Ureter (tissue), 1 donor: ENCODE data around the gene CEP170B. TPM values are rescaled to one million over a fixed set of nuclear protein-coding genes. Genes with fewer than 3 reads are reported as not detected.
"Not testable (repeated sequence)": the region's sequence is repeated elsewhere in the genome, so short reads cannot be mapped to it uniquely, and the experiment has no call there.

Source experiments
- DNase-seq: peaks from one replicate; pipeline ENCODE4 v3.0.0-alpha.2; 2020; ENCODE audit warnings: low spot score
- total RNA-seq: library from RNA; stranded (reverse); gene quantifications from one replicate; pipeline ENCODE4 v1.2.4, GENCODE V29; 2023
- donor health status: DM: yes; HTN: yes; CAD: no.

The CEP170B gene
- total RNA-seq, 1 donor from 2014 or later: 42.2 TPM

DNA sequence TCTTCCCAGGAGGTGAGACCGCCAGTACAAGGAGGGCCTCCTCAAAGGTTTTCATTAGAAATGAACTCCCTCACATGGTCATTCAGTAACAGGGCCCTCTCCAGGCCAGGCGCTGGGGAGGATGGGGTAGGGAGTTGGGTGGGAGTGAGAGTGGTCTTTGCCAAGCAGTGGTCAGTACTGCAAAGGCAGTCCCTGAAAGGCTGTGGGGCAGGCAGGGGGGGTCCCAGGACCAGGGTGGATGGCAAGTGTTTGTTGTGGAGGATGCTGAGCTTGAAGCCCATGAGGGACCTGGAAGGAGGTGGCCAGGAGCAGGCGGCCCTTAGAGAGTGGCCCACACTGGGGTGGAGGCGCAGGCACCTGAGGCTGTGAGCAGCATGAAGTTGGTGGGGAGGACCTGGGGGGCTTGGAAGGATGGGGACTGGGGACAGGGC, 26.1 kb downstream of the CEP170B start:
- no peak for DNase-seq

DNA sequence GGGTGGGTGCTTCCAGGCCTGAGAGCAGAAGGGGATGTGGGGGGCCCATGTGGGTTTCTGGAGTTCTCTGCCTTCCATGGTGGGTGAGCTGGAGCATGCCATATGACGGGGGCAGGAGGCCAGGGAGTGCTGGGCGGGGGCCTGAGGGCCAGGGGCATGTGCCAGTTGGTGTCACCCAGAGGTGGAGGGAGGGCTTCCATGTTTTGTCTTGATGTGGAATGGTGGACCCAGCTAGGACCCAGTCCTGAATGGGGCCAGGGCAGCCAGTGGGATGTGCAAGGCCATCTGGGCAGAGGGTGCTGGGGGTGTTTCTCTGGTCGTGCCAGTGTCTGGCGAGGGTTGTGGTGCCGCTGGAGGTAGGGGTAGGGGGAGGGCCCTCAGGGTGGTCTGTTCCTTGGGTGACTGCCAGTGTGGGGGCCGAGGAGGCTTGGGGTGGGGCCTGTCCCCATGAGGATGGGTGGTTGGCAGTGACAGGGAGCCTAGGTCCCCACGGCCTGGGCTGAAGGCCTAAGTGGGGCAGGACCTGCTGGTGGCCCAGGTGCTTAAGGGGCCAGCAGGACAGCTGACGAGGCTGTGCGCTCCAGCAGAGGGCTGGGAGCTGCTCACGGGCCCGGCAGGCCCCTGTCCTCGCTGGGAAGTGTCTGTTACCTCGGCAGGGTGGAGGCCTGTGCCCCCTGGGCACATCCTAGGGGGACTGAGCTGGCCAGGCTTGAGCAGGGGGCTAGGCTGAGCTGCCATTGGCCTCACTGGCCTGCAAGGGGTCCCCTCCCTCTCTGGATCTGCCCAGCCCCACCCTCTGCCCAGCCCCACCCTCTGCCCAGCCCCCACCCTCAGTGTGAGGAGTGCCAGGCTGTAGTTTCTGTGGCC, 26.8 kb downstream of the CEP170B start:
- no peak for DNase-seq

DNA sequence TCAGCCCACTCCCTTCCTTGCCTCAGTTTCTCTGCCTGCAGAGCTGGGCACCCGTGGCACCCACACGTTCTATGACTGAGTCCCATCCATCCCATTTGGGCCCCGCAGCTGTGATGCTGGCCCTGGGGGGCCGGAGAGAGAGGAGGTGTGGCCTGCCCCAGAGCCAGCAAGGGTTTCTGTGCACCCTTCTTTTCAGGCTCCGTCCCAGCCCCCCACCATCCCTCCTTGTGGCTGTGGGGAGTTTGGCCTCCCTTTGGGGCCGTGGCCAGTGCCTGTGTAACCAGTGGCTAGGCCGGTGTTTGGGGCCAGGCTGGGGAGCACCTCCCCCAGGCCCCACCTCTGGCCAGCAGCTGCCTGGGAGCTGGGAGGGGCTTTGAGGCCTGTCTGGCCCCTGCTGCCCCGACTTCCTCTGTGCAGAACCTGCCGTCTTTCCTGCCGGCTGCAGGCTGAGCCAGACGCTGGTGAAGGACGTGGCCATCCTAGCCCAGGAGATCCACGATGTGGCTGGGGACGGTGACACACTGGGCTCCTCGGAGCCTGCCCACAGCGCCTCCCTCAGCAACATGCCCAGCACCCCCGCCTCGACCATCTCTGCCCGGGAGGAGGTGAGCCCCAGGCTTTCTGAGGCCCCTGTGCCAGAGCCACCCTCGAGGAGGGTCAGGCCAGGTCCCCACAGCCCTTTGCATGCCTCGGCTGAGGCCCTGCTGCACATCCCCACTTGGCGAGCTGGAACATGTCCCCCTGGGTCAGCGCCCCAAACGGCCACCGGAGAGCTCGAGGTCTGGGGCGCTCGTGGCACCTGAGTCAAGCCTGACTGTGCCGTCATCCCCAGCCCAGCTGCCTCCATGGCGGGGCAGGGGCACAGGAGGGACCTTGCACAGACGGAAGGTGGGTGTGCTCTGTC, 27.7 kb downstream of the CEP170B start:
- DNase-seq: peak; percentile 34

DNA sequence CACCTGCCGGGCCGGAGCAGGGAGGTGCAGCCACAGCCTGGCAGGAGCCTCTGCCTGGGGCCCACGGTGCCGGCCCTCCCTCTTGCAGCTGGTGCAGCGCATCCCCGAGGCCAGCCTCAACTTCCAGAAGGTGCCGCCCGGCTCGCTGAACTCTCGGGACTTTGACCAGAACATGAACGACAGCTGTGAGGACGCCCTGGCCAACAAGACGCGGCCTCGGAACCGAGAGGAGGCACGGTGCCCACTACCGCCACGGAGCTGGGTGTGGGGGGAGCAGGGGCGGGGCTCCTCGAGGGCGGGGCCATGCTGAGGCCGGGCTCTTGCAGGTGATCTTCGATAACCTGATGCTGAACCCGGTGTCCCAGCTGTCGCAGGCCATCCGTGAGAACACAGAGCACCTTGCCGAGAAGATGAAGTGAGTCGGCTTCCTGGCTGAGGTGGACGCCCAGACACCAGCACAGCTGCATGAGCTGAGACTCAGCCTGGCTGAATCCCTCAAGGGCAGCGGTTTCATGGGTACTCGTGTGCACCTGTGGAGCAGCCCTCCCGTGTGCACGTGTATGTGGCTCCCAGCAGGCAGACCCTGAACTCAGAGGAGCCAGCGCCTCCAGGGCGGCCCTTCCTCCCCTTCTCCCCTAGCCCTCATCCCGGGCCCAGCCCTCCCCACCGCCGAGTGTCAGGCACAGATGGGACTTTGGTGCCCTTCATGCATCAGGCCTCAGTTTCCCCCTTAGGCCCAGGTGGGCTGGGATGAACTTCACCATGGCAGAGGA, 28.6 kb downstream of the CEP170B start:
- no peak for DNase-seq

DNA sequence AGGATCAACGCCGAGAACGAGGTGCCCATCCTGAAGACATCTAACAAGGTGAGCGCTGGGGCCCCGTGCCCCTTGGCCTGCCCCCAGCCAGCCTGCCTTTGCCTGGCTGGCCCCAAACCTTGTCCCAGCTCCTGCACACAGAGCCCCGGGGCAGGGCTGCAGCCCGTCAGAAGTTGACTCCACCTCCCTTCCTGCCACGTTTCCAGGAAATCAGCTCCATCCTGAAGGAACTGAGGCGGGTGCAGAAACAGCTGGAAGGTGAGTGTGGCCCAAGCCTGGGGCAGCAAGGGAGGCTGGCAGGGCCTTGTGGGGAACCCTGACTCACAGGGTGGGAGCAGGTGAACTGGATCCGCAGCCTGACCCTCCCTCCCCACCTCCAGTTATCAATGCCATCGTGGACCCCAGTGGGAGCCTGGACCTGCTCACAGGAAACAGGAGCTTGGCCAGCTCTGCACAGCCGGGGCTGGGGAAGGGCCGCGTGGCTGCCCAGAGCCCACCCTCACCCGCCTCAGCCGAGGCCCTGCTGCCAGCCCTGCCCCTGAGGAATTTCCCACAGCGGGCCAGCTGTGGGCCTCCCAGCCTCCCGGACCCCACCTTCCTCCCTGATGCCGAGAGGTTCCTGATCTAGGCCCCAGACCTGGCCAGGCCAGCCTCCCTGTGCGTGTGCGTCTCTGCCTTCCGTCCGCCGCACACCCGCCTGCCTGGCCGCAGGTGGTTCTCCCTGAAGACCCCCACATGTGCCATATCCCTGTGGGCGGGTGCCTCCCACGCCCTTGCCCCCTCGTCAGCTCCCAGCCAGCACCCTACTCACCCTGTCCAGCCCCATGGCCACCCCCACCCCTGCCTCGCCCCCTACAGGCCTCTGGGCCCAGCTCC, 29.5 kb downstream of the CEP170B start:
- no peak for DNase-seq

DNA sequence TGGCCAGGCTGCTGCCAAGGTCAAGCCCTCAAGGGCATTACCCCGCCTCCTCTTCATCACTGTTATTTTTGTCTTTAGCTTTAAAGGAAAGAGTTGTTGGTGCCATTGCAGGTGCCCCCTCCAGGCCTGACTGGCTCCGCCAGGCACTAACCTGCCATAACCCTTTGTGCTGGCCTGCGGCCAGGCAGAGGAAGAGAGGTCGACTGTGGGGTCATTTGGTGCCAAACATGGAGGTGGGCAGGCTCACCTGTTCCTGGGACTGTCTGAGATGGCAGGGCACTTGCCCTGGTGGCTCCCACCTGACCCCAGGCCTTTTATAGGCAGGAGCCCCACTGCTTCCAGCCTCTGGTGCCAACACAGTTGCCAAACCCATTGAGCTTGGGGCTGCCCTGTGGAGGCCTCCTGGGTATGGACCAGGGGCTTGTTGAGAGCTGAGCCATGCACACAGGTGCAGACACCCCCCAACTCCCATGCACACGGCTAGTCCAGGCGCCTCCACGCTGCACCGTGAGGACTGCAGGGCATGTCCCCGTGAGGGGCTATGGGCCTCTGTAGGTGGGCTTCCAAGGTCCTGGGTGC, 30.2 kb downstream of the CEP170B start:
- no peak for DNase-seq

DNA sequence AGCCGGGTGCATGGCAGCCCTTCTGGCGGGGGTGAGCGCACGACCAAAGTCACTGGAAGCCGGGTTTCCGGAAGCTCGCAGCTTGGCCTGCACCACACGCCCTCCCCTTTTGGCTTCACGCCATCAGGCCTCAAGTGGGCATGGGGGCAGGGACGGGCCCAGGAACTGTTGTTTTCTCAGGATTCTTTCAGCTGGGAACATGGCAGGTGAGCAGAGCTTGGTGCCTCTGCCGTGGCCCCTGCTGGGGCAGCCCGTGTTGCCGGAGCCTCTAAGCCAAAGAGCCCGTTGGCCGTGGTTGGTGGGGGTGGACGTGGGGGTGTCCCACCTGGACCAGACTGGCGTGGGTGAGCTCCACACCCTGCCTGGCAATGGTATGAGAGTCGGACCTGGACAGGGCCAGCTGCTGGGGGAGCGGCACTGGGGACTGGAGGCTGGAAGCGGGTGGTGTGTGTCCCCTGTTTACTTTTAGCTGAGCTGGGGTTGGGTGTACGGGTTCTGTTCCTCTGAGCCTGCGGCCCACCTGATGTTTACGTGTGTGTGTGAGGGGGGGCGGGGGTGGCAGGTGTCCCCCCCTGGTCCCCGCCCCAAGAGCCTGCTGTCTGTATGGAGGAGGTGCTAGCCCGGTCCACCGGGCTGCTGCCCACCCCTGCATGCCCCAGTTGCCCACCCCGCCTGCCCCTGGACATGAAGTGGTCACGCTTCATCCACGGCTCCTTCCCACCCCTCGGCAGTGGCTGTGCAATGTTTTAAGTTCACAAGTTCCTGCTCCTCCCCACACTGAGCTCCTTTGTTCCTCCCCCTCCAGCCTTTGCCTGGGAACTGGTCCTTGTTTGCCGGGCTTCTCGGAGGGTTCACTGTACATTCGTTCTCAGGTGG, 31.0 kb downstream of the CEP170B start:
- peak; percentile 67 for DNase-seq

DNA sequence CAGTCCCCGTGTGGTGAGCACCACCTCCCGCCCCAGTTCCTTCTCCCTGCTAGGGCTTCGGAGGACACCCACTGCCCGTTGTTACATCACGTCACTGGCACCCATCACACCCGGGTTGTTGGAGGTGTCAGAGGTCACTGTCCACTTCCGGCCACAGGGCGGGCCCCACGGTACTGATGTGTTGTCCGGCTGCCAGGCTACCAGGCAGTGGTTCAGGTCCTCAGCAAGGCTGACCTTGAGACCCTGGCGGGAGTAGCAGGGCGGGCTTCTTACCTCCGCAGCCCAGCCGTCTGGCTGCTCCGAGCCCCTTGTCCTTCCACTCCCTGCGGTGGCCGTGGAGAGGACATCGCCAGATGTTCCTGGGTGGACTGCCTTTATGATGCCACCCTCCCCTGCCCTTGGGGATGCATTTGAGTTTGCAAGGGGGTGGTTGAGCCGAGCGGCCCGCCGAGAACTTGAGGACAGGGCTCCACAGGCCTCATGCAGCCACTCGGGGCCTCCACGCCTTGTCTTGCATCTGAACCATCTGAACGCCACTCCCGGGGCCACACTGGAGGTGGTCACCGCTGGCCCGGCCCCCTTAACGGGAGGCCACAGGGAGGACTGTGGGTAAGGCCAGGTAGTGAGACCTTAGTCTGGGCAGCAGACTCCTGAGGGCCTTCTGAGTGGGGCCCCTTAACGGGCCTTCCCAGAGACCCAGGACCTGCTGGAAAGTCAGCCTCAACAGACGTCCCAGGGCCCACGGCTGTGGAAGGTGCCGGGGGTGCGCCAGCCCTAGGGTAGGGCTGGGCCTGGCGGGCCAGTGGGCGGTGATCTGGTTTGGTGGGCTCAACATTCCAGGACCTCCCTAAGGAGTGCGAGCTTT, 32.5 kb downstream of the CEP170B start:
- no peak for DNase-seq

DNA sequence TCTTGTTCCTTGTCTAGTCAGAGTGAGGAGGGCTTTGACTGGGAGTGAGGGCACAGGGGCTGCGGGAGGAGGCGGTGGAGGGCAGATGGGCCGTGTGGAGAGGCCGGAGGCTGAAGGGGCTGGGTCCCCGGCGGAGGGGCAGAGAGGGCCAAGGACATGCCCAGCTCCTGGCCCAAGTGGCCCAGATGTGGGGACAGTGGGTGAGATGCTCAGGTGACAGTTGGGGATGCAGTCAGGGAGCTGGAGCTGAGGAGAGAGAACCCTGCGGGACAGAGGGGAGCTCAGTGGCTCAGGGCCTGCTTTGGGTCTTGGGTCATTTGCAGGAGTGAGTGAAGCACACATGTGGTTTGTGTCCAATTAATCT, 33.1 kb downstream of the CEP170B start:
- DNase-seq: no peak

DNA sequence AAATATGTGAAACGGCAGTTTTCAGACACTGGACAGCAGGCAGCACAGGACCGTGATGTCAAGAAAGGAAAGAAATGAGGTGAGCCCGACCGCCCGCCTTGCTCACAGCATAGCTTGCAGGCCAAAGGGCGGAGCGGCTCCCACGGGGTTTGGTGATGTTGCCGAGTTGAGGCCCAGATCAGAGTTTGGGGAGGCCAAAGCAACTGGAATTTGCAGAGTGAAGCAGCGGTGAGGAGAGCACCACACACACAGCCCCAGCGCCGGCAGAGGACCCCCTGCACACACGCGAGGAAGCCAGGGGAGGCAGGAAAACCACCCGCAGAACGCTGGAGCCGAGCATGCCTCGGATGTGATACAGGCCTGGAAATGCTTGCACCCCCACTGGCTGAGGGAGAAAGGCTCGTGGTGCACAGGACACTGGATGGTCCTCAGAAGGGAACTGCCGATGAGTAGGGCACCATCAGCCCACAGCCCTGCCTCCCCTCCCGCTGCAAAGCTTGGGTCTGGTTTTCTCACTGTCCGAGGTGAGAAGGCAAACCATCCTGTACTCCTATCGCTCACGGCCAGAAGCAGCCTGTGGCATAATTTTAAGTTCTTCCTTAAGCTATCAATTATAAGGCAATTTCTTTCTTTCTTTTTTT, 33.9 kb downstream of the CEP170B start:
- no peak for DNase-seq

DNA sequence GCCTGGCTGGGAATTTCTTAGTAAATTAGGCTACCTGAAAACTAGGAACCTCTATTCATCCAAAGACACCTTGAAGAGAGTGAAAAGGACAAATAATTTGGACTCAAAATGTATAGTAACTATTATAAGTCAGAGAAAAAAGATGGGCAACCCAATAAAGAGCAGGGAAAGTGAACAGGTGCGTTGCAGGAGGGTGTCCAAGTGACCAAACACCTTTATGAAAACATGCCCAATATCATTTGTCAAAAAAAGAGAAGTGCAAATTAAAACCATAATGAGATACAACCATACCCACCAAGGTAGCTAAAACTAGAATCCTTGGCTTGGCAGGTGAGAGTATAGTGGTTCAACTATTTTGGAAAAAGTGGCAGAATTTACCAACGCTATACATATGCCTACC, 34.7 kb downstream of the CEP170B start:
- DNase-seq: no peak

DNA sequence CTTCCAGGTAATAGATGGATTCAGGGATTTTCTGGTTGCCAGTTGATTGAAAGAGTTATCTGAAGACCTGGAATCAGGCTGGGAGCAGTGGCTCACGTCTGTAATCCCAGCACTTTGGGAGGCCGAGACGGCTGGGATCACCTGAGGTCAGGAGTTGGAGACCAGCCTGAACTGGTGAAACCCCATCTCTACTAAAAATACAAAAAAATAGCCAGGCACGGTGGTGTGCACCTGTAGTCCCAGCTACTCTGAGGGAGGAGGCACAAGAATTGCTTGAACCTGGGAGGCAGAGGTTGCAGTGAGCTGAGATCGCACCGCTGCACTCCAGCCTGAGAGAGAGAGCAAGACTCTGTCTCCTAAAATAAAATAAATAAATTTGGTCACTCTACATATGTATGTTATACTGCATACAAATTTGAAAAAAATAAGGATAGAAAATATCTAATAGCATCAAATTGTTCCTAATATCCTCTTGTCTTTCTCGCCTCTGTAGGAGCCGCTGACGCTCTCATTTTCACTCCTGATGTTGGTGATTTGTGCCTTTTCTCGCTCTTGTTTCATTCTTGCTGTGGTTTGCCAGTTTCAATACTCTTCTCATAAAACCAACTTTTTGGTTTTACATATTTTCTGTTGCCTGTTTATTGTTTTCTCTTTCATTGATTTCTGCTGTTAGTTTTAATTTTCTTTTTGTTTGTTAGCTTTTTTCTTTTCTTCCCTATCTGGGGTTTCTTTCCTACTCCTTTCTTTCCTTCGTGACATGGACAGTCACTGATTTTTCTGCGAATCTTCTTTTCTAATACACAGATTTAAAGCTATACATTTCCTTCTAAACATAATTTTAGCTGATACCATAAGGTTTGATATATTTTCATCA, 35.8 kb downstream of the CEP170B start:
- no peak for DNase-seq

DNA sequence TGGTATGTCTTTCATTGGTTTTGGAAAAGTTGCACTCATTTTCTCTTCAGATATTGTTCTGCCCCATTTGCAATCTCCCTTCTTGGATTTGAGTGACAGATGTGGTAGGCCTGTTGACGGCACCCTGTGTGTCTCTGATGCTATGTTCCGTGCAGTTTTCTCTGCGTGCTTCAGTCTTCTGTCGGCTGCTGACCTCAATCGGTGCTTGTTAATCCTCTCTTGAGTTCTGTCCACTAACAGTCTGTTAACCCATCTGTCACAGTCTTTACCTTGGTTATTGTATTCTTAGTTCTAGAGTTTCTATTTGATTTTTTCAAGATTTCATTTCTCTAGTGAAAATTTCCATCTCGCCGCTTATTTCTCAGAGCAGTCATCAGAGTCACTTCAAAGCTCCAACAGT, 38.9 kb downstream of the CEP170B start:
- DNase-seq: no peak

DNA sequence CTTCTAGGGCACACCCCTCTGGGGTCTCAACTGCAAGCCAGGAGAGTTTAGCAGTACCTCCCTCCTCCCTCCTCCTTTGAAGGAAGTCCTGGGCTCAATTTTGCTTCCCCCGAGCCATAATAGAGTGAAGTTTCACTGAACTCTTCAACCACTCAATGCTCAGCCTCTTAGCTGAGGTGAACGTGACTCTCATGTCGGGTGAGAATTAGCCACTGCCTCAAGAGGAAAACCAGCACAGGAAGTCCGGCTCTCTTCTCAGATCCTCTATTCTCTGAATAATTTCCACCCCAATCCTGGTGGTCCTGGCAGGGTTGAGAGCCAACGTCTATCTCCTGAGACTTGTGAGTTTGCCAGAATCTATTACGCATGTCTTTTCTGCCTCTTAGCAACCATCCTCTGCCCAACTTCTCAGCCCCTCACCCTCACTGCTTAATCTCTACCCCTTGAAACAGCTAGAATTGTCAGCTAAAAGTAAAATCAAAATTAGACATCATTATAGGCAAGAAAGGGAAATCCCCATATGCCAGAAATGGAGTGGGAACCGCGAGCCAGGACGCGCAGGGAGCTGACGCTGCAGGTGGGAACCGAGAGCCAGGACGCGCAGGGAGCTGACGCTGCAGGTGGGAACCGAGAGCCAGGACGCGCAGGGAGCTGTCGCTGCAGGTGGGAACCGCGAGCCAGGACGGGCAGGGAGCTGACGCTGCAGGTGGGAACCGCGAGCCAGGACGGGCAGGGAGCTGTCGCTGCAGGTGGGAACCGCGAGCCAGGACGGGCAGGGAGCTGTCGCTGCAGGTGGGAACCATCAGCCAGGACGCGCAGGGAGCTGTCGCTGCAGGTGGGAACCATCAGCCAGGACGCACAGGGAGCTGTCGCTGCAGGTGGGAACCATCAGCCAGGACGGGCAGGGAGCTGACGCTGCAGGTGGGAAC, 39.8 kb downstream of the CEP170B start:
- DNase-seq: not testable (repeated sequence)

DNA sequence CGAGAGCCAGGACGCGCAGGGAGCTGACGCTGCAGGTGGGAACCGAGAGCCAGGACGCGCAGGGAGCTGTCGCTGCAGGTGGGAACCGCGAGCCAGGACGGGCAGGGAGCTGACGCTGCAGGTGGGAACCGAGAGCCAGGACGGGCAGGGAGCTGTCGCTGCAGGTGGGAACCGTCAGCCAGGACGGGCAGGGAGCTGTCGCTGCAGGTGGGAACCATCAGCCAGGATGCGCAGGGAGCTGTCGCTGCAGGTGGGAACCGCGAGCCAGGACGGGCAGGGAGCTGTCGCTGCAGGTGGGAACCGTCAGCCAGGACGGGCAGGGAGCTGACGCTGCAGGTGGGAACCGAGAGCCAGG, 40.5 kb downstream of the CEP170B start:
- DNase-seq: not testable (repeated sequence)

DNA sequence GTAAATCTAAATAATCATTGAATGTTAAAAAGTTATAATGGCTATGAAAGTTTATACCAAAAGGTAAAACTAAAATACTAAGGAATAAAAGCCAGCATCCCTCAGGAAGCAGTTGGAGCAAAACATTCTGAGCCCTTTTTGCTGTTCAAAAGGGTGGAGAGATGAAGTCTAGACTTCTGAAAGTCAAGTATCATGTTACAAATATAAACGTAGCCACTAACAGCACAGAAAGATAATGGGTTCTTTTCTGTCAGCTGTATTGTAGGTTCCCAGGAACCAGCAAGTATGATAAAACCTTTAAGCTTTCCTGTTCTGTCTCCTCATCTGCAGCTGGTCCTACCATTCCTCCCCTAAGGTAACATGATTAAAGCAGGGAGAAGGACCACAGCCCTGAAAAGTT, 43.2 kb downstream of the CEP170B start:
- no peak for DNase-seq
